Measurements from ENCODE around the gene PIMREG.

DNA sequence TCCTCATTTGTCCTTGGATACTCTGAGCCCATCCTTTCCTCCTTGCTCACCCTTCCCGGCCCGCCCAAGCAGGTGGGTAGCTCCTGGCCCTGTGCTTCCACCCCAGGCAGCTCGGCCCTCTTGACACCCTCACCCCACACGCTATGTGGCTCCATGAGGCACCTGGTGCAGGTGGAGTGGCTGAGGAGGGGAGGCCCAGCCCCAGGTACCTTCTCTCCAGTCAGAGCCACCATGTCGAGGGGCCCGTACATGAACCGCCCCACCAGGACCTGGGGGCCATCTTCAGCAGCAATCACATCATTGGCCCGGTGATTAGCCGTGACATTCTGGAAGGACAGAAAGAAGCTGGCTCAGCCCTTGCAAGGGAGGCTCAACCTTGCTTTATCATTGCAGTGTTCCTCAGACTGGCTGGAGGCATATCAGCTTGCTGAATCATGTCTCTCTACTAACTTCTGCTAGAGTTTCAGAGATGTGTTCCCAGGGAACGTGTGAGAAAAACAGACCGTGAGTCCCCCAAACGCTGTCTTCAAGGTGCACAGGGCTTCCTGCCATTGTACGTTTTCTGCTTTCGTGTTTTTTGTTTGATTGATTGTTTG lies 20.3 kb downstream of the PIMREG start:
- TF ChIP-seq, protein P1, sequence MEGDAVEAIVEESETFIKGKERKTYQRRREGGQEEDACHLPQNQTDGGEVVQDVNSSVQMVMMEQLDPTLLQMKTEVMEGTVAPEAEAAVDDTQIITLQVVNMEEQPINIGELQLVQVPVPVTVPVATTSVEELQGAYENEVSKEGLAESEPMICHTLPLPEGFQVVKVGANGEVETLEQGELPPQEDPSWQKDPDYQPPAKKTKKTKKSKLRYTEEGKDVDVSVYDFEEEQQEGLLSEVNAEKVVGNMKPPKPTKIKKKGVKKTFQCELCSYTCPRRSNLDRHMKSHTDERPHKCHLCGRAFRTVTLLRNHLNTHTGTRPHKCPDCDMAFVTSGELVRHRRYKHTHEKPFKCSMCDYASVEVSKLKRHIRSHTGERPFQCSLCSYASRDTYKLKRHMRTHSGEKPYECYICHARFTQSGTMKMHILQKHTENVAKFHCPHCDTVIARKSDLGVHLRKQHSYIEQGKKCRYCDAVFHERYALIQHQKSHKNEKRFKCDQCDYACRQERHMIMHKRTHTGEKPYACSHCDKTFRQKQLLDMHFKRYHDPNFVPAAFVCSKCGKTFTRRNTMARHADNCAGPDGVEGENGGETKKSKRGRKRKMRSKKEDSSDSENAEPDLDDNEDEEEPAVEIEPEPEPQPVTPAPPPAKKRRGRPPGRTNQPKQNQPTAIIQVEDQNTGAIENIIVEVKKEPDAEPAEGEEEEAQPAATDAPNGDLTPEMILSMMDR (IDR thresholded peaks at IDR 0.05; ENCODE audit: poor library complexity, severe bottlenecking), result no peak
- TF ChIP-seq, protein P2, sequence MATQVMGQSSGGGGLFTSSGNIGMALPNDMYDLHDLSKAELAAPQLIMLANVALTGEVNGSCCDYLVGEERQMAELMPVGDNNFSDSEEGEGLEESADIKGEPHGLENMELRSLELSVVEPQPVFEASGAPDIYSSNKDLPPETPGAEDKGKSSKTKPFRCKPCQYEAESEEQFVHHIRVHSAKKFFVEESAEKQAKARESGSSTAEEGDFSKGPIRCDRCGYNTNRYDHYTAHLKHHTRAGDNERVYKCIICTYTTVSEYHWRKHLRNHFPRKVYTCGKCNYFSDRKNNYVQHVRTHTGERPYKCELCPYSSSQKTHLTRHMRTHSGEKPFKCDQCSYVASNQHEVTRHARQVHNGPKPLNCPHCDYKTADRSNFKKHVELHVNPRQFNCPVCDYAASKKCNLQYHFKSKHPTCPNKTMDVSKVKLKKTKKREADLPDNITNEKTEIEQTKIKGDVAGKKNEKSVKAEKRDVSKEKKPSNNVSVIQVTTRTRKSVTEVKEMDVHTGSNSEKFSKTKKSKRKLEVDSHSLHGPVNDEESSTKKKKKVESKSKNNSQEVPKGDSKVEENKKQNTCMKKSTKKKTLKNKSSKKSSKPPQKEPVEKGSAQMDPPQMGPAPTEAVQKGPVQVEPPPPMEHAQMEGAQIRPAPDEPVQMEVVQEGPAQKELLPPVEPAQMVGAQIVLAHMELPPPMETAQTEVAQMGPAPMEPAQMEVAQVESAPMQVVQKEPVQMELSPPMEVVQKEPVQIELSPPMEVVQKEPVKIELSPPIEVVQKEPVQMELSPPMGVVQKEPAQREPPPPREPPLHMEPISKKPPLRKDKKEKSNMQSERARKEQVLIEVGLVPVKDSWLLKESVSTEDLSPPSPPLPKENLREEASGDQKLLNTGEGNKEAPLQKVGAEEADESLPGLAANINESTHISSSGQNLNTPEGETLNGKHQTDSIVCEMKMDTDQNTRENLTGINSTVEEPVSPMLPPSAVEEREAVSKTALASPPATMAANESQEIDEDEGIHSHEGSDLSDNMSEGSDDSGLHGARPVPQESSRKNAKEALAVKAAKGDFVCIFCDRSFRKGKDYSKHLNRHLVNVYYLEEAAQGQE (IDR thresholded peaks at IDR 0.05; ENCODE audit: borderline replicate concordance), result no peak
- no peak for TF ChIP-seq RAD21 (conservative IDR thresholded peaks at IDR 0.05)

All from neural cell (in vitro differentiated cells).